MM.1S (cell line): ENCODE results near the gene MOG.

Experiments
- DNase-seq: peaks from one replicate; pipeline ENCODE4 v3.0.0-alpha.2; 2015
- H2AFZ ChIP-seq: fragments of 300-600 bp; sonication (generic); 2 replicates; pipeline ENCODE4 v1.6.0; 2016; ENCODE audit warnings: antibody characterized with exemption, low read length
- H3F3A ChIP-seq: fragments of 300-600 bp; sonication (generic); 2 replicates; pipeline ENCODE4 v1.6.1; 2016; ENCODE audit warnings: mild to moderate bottlenecking, antibody characterized with exemption, low read length, moderate library complexity, mixed read lengths; ENCODE audit not compliant: insufficient read depth
- H3K27ac ChIP-seq: fragments of 300-600 bp; sonication (generic); 2 replicates; pipeline ENCODE4 v1.5.1; 2016; ENCODE audit warnings: mild to moderate bottlenecking, low read length
- H3K27me3 ChIP-seq: fragments of 300-600 bp; sonication (generic); replicated peaks from 2 replicates; pipeline ENCODE4 v1.6.0; 2016; ENCODE audit warnings: low read length; ENCODE audit not compliant: insufficient read depth
- H3K36me3 ChIP-seq: fragments of 300-600 bp; sonication (generic); replicated peaks from 2 replicates; pipeline ENCODE4 v1.6.1; 2016; ENCODE audit warnings: mild to moderate bottlenecking, low read length, mixed read lengths; ENCODE audit not compliant: insufficient read depth
- H3K4me1 ChIP-seq: fragments of 300-600 bp; sonication (generic); 2 replicates; pipeline ENCODE4 v1.6.1; 2016; ENCODE audit warnings: low read length, mixed read lengths
- H3K4me2 ChIP-seq: fragments of 300-600 bp; sonication (generic); 2 replicates; pipeline ENCODE4 v1.6.0; 2016; ENCODE audit warnings: low read depth, low read length
- H3K4me3 ChIP-seq: fragments of 300-600 bp; sonication (generic); 2 replicates; pipeline ENCODE4 v1.5.1; 2016; ENCODE audit warnings: low read length, mixed read lengths
- H3K79me2 ChIP-seq: fragments of 300-600 bp; sonication (generic); 2 replicates; pipeline ENCODE4 v1.6.1; 2016; ENCODE audit warnings: mixed run types, low read length, mixed read lengths
- H3K9ac ChIP-seq: fragments of 300-600 bp; sonication (generic); 2 replicates; pipeline ENCODE4 v1.6.1; 2016; ENCODE audit warnings: low read length, mixed read lengths
- H3K9me2 ChIP-seq: fragments of 300-600 bp; sonication (generic); replicated peaks from 2 replicates; pipeline ENCODE4 v1.6.1; 2016; ENCODE audit warnings: mild to moderate bottlenecking, low read length, mixed read lengths; ENCODE audit not compliant: insufficient read depth
- H3K9me3 ChIP-seq: fragments of 300-600 bp; sonication (generic); replicated peaks from 2 replicates; pipeline ENCODE4 v1.6.1; 2016; ENCODE audit warnings: mild to moderate bottlenecking, low read length, mixed read lengths; ENCODE audit not compliant: insufficient read depth
- H4K20me1 ChIP-seq: fragments of 300-600 bp; sonication (generic); 2 replicates; pipeline ENCODE4 v1.6.1; 2016; ENCODE audit warnings: mild to moderate bottlenecking, low read length, moderate library complexity, mixed read lengths; ENCODE audit not compliant: insufficient read depth
- CTCF ChIP-seq: fragments of 300-600 bp; sonication (generic); IDR thresholded peaks from 2 replicates; pipeline ENCODE4 v1.5.1; 2016; ENCODE audit warnings: antibody characterized with exemption, low read length, mixed read lengths
- EZH2 ChIP-seq: fragments of 300-600 bp; sonication (generic); optimal IDR thresholded peaks from 2 replicates; pipeline ENCODE3; 2017; ENCODE audit warnings: low read depth, mild to moderate bottlenecking, antibody characterized with exemption, low read length, mixed read lengths
- EZH2phosphoT487 ChIP-seq: fragments of 300-600 bp; sonication (generic); IDR thresholded peaks from 2 replicates; pipeline ENCODE4 v1.6.1; 2018; ENCODE audit warnings: antibody characterized with exemption, low read length

The MOG gene

GRCh38 chr6:29675561-29675960, 18.7 kb downstream of the MOG start:
- H3K27me3 ChIP-seq, result no peaks in the 10 kb centered on the region
- H3K9me2 ChIP-seq, result no peaks in the 10 kb centered on the region
- DNase-seq, result no peak
- TF ChIP-seq EZH2phosphoT487 (no peak), EZH2 (no peak), CTCF (no peak)
- H3F3A ChIP-seq, result no peaks in the 10 kb centered on the region
- H3K9ac ChIP-seq, result no peak overlapping the region
- no peak overlapping the region for H2AFZ ChIP-seq
- H3K27ac ChIP-seq, result no peak overlapping the region
- H3K9me3 ChIP-seq, result no peaks in the 10 kb centered on the region
- no peak overlapping the region for H3K4me2 ChIP-seq
- H4K20me1 ChIP-seq, result no peaks in the 10 kb centered on the region
- H3K4me1 ChIP-seq, result peaks cover 10% of the 10 kb centered on the region
- no peaks in the 10 kb centered on the region for H3K36me3 ChIP-seq
- H3K4me3 ChIP-seq, result no peak overlapping the region
- no peaks in the 10 kb centered on the region for H3K79me2 ChIP-seq

- no peaks in the 10 kb centered on the region for H3K36me3 ChIP-seq
- no peaks in the 10 kb centered on the region for H3K9me3 ChIP-seq
- H3K27ac ChIP-seq, result no peak overlapping the region
- H3K9ac ChIP-seq, result no peak overlapping the region
- TF ChIP-seq EZH2phosphoT487 (no peak), EZH2 (no peak), CTCF (no peak)
- H3K9me2 ChIP-seq, result no peaks in the 10 kb centered on the region
- no peak overlapping the region for H3K4me3 ChIP-seq
- H3K27me3 ChIP-seq, result no peaks in the 10 kb centered on the region
- no peaks in the 10 kb centered on the region for H3F3A ChIP-seq
- H3K4me1 ChIP-seq, result peaks cover 10% of the 10 kb centered on the region
- no peaks in the 10 kb centered on the region for H4K20me1 ChIP-seq
- peak overlapping the region; percentile 1; the same call in 1 of the 2 replicates for H2AFZ ChIP-seq
- no peak overlapping the region for H3K4me2 ChIP-seq
- no peak for DNase-seq
- H3K79me2 ChIP-seq, result no peaks in the 10 kb centered on the region
Observed at GRCh38 chr6:29676981-29677601, 20.2 kb downstream of the MOG start.

GRCh38 chr6:29678114-29678513, 21.2 kb downstream of the MOG start:
- Histone ChIP-seq H3K4me1 (peaks cover 10% of the 10 kb centered on the region), H3K79me2 (no peaks in the 10 kb centered on the region), H3F3A (no peaks in the 10 kb centered on the region), H3K9me2 (no peaks in the 10 kb centered on the region), H3K9me3 (no peaks in the 10 kb centered on the region), H3K4me2 (no peak overlapping the region), H3K27ac (no peak overlapping the region), H3K4me3 (no peak overlapping the region), H4K20me1 (no peaks in the 10 kb centered on the region), H3K27me3 (no peaks in the 10 kb centered on the region), H3K9ac (no peak overlapping the region), H3K36me3 (no peaks in the 10 kb centered on the region), H2AFZ (no peak overlapping the region)
- TF ChIP-seq EZH2phosphoT487 (no peak), EZH2 (no peak), CTCF (no peak)
- no peak for DNase-seq
